ENCODE results near the gene LRRC4.

Gene LRRC4

DNA sequence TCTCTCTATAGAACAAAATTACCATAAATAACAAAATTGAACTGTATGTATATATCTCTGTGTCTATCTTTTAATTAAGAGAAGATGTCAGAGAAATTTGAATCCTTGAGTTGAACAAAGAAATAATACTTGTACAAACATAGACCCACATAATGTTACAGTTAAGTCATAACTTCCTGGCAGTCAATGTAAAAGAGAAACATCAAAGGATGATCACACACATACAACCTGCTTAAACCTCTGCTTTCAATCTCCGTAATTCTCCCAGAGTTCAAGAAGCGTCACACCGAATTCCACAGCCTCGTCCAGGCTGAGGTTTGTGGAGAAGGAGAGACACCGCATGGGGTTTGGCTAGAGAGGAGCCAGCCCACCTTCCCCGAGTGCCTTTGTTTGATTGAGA, 40.1 kb upstream of the LRRC4 start:
- no peak overlapping the region for H3K4me3 ChIP-seq (ENCODE audit: low read depth in 1 of 2, low read length in 1 of 2)
- H3K4me1 ChIP-seq (ENCODE audit: control insufficient read depth in 1 of 2, insufficient read depth in 1 of 2, low read depth in 1 of 2, low read length in 1 of 2), result peaks cover 0 to 5% of the 10 kb centered on the region in 2 experiments
- H3K36me3 ChIP-seq, result peaks cover 6% of the 10 kb centered on the region
- TF ChIP-seq, protein P1, sequence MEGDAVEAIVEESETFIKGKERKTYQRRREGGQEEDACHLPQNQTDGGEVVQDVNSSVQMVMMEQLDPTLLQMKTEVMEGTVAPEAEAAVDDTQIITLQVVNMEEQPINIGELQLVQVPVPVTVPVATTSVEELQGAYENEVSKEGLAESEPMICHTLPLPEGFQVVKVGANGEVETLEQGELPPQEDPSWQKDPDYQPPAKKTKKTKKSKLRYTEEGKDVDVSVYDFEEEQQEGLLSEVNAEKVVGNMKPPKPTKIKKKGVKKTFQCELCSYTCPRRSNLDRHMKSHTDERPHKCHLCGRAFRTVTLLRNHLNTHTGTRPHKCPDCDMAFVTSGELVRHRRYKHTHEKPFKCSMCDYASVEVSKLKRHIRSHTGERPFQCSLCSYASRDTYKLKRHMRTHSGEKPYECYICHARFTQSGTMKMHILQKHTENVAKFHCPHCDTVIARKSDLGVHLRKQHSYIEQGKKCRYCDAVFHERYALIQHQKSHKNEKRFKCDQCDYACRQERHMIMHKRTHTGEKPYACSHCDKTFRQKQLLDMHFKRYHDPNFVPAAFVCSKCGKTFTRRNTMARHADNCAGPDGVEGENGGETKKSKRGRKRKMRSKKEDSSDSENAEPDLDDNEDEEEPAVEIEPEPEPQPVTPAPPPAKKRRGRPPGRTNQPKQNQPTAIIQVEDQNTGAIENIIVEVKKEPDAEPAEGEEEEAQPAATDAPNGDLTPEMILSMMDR (IDR thresholded peaks at IDR 0.05), result no peak
- H3K27ac ChIP-seq, result no peak overlapping the region
- H3K9me3 ChIP-seq, result no peaks in the 10 kb centered on the region
- H3K27me3 ChIP-seq, result no peaks in the 10 kb centered on the region

GRCh38 chr7:128069373-128070364, 38.4 kb upstream of the LRRC4 start:
- Histone ChIP-seq H3K9me3 (no peaks in the 10 kb centered on the region), H3K4me3 (ENCODE audit: low read depth in 1 of 2, low read length in 1 of 2) (no peak overlapping the region), H3K27me3 (no peaks in the 10 kb centered on the region), H3K27ac (no peak overlapping the region), H3K4me1 (ENCODE audit: control insufficient read depth in 1 of 2, insufficient read depth in 1 of 2, low read depth in 1 of 2, low read length in 1 of 2) (peaks cover 0 to 5% of the 10 kb centered on the region in 2 experiments), H3K36me3 (peaks cover 4% of the 10 kb centered on the region)
- TF ChIP-seq, protein P1 (IDR thresholded peaks at IDR 0.05), result no peak

GRCh38 chr7:128068785-128069184, 37.5 kb upstream of the LRRC4 start:
- TF ChIP-seq, protein P1 (IDR thresholded peaks at IDR 0.05), result no peak
- no peaks in the 10 kb centered on the region for H3K9me3 ChIP-seq
- peaks cover 0 to 5% of the 10 kb centered on the region in 2 experiments for H3K4me1 ChIP-seq (ENCODE audit: control insufficient read depth in 1 of 2, insufficient read depth in 1 of 2, low read depth in 1 of 2, low read length in 1 of 2)
- H3K27ac ChIP-seq, result no peak overlapping the region
- no peaks in the 10 kb centered on the region for H3K36me3 ChIP-seq
- no peaks in the 10 kb centered on the region for H3K27me3 ChIP-seq
- H3K4me3 ChIP-seq (ENCODE audit: low read depth in 1 of 2, low read length in 1 of 2), result no peak overlapping the region

- Histone ChIP-seq H3K9me3 (no peaks in the 10 kb centered on the region), H3K4me1 (ENCODE audit: control insufficient read depth in 1 of 2, insufficient read depth in 1 of 2, low read depth in 1 of 2, low read length in 1 of 2) (peaks cover 0 to 5% of the 10 kb centered on the region in 2 experiments), H3K27me3 (no peaks in the 10 kb centered on the region), H3K4me3 (ENCODE audit: low read depth in 1 of 2, low read length in 1 of 2) (no peak overlapping the region), H3K27ac (no peak overlapping the region), H3K36me3 (no peaks in the 10 kb centered on the region)
- TF ChIP-seq, protein P1 (IDR thresholded peaks at IDR 0.05), result no peak
Observed at GRCh38 chr7:128067983-128068382, 36.7 kb upstream of the LRRC4 start.

DNA sequence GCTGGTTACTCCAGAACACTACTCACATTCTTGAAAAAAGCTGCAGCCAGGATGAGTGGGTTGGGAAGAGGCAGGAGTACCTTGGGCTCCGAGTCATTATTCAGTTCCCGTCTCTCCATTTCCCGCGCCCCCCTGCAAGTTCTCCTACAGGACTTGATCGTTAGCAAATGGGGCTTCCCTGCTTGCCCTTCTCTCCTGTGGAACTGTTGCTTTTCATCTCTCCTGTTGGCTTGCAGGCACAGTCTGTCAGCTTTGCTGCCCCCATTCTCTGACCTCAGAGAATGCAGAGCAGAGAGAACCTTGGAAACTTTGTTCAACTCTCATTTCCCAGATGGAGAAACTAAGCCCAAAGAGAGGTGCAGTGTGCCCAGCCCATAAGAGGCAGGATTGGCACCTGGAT, 35.6 kb upstream of the LRRC4 start:
- Histone ChIP-seq H3K27me3 (no peaks in the 10 kb centered on the region), H3K27ac (no peak overlapping the region), H3K9me3 (no peaks in the 10 kb centered on the region), H3K4me3 (ENCODE audit: low read depth in 1 of 2, low read length in 1 of 2) (no peak overlapping the region), H3K36me3 (no peaks in the 10 kb centered on the region), H3K4me1 (ENCODE audit: control insufficient read depth in 1 of 2, insufficient read depth in 1 of 2, low read depth in 1 of 2, low read length in 1 of 2) (peaks cover 0 to 5% of the 10 kb centered on the region in 2 experiments)
- TF ChIP-seq, protein P1 (IDR thresholded peaks at IDR 0.05), result no peak
